ENCODE measurements around the gene GAPDHS. TPM values are rescaled to one million over a fixed set of nuclear protein-coding genes. Genes with fewer than 3 reads are reported as not detected.

The GAPDHS gene
- polyA plus RNA-seq, 1 donor: not detected

GRCh38 chr19:35539850-35540249 lies 6.6 kb downstream of the GAPDHS start:
- DNase-seq: no peak

DNA sequence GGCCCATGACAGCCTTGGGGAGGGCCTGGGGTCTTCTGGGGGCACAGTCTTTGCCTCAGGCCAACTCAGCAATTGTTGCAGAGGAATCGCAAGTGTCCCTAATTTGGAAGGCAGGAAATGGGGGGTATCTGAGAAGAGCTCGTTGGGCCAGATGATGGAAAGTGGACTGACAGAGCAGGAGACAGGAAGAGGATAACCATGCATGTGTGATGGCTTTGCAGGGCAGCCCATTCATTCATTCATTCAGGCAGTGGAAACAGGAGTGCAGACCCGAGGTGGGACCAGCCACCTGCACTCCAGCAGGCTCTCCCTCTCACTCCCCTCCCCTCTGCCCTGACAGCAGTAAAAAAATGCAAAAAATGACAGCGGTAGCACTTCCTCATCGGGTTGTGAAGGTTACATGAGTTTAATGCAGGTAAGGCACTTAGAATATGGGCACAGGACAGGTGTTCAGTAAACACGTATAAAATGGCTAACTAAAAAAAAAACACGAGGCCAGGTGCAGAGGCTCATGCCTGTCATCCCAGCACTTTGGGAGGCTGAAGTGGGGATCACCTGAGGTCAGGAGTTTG lies 7.2 kb downstream of the GAPDHS start:
- DNase-seq: no peak

DNA sequence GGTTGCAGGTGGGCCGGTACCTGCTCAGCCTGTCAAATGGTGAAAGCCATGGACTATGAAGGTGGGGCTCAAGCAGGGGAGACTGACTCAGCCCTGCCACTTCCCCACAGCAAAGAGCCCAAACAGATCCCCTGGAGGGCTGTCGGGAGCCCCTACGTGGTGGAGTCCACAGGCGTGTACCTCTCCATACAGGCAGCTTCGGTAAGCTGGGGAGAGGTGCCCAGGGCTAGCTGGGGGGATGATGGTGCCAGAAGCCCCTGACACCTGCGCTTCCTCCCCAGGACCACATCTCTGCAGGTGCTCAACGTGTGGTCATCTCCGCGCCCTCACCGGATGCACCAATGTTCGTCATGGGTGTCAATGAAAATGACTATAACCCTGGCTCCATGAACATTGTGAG lies 9.0 kb downstream of the GAPDHS start:
- no peak for DNase-seq

GRCh38 chr19:35543280-35544109 lies 10.2 kb downstream of the GAPDHS start:
- no peak for DNase-seq

DNA sequence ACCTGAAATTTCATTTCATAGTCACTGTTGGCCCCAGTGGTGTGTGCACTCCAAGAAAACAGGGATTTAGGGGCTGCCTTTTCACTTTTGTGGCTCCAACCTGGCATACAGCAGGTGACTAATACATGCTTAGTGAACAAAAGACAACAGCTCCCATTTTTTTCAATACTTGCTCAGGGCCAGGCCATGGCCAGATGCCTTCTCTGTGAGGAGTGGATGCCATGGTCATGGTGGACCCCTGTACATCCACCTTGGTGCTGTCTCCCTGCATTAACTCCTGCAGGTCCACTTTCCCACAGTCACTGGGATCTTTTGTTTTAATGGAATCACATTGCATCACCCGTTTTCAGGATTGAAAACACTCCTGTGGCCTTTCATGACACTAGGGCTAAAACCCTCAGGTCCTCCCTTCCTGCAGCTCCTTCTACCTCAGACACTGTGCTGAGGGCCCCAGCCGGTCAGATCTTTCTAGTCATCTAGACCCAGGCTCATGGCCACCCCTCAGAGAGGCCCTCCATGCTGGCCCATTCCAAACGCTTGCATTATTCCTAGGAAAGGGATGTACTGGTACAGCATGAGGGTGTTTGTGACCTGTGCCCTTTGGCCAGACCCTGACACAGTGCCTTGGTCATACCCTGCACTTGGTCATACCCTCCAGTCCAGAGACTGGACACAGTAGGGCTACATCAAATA lies 11.0 kb downstream of the GAPDHS start:
- no peak for DNase-seq

DNA sequence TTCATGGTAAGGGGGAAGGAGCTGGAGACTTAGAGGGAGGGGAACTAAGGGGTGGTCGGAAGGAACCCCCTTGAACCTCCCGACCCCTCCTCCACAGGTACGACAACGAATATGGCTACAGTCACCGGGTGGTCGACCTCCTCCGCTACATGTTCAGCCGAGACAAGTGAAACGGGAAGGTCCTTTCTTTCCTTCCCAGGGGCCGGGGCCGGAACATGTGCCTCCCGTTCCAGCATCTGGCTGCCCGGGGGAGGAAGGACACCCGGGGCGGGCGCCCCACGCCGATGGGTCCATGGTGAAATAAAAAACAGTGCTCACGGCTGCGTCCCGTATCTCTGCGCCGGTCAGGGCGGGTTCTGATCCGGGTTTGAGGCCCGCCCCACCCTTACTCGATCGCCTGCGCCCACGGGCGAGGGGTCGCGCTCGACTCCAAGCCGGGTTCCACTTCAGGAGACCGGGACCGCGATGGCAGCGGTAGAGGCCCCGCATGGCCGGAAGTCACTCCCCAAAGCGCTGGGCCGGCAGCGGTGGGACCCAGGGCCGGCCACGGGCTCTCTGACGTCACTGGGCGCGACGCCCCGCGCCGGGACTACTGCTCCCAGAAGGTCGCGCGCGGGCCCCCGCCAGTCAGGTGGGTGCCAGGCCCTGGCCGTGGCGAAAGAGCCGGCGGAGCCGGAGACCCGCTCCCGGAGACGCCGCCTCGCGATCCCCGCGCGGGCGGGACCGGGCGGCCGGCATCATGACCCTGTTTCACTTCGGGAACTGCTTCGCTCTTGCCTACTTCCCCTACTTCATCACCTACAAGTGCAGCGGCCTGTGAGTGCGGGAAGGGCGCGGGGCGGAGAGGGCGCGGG lies 12.0 kb downstream of the GAPDHS start, which contains the start of gene TMEM147:
Gene TMEM147 (plus strand): TSS at position 626 of the 854 bp plus-strand sequence. CDS start 114 bp downstream, at position 740.
- peak; percentile 89 for DNase-seq

GRCh38 chr19:35545855-35546381 lies 12.7 kb downstream of the GAPDHS start:
- no peak for DNase-seq

- DNase-seq: no peak
These were observed 13.3 kb downstream of the GAPDHS start for GRCh38 chr19:35546532-35546931.

DNA sequence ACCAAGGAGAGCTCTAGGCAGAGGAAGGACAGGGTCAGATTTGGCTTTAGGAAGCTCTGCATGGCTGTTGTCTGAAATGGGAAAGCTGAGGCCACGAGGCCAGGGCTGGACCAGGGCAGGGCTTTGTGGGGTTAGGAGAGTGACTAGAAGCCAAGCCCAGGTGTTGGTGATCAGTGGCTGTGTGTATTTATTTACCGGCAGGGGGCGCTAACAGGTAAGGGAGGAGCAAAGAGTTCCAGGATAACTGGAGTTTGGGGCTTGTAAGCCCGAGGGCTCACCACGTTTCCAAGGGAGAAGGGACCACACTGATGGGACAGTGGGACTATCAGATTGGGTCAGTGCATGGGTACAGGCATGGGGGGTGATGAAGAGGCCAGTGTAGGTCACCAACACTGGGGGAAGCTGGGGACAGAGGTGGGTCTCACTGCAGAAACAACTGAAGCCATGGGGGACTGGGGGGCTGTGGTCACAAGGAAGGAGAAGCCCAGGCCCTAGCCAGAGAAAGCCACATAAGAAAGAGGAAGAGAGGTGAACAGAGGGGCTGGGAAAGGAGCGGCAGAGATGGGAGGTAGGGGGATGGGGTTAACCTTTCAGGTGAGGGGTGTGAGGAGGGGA lies 16.0 kb downstream of the GAPDHS start:
- peak; percentile 70 for DNase-seq

DNA sequence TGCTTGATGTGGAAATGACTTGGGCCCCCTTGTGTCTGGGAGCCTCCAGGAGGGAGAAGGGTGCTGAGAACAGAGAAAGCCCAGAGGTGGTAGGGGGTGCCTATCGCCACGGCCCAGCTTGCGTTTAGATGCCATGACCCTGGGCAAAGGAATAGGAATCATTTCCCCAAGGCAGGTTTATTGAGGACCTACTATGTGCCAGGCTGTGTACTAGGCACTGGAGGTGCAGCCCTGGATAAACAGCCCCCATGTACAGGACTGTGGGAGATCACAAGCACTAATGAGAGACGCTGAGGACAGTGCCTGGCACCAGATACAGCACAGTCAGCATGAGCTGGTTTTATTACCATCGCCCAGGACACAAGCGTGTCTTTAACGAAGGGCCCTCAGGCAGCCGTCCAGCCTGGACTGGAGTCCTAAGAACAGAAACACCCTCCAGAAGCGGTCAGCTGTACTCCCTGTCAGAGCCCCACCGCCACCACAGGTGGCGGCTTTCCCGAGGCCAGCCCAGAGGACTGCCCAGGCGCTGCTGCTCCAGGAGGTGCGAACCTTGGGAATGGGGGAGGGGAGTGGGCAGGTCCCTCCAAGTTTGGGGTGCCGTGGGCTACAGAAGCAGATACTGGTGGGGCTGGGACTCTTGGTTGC lies 16.7 kb downstream of the GAPDHS start:
- DNase-seq: no peak

DNA sequence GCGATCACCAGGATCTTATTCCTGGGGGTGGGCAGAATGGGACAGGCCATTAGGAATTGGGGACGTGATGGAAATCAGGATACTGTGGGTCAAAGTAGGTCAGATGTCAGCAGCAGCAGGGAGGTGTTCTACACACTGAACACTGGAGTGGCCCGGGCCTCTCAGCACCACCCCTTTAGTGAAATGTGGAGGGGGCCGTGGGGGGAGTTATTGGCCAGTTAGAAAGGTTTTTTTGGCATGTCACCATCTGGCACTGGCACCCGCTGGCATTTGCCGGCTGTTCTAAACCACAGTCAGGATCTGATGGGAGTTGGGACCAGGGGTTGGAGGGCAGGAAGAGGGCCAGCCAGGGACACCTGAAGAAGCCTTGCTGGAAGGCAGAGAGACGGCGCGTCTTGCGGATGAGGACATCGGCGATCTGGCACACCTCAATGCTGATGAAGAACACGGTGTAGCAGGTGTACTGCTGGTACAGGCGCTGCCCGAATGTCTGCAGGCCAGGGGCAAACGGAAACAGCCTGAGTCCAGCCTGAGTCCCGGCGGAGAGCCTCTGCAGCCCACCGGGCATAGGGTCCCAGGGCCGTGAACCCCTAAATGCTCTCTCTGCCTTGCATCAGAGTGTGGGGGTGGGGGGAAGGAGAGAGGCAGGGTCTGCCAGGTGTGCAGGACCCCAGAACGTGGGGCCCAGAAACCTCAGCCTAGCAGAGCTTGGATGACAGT lies 18.0 kb downstream of the GAPDHS start:
- no peak for DNase-seq

DNA sequence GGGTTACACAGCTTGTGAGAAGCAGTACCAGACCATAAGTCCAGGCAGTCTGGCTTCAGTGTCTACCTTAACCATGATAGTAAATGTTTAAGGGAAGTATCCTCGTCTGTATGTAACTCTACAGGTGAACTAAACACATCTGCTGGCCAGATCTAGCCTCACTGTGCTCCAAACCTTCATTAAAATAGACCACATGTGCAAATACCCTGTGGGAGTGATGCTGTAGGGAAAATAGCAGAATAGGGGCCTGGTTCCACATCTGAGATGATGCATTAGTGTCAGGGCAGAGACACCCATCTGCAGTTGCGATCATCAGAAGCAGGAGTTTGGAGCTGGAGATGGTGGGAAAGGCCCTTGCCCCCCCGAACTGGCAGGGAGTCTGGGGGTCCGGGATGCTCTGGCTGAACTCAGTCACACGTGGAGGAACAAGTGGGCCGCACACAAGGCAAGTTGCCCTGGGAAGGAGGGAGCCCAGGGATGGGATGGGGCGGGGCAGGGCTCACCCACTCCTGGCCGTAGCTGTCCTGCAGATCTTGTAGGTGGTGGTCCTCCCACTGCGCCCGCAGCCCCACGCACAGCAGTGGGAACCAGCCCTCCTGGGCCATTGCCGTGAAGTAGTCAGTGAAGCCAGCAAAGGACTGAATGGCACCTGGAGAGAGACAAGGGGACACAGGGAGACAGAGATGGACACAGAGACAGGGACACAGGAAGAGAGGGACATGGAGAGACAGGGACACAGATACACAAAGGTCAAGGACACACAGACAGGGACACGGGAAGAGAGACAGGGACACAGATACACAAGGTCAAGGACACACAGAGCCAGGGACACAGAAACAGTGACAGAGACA lies 19.5 kb downstream of the GAPDHS start:
- no peak for DNase-seq

- DNase-seq: no peak
These were observed 20.2 kb downstream of the GAPDHS start for GRCh38 chr19:35553385-35554000.

GRCh38 chr19:35554076-35554475 lies 20.8 kb downstream of the GAPDHS start:
- DNase-seq: no peak

- DNase-seq: no peak
These were observed 22.2 kb downstream of the GAPDHS start for GRCh38 chr19:35555301-35556005.

GRCh38 chr19:35556025-35556590 lies 22.9 kb downstream of the GAPDHS start:
- DNase-seq: no peak

GRCh38 chr19:35556846-35557538 lies 23.7 kb downstream of the GAPDHS start:
- DNase-seq: no peak
